Stimulated activated naive CD8-positive, alpha-beta T cell treated with anti-CD3 and anti-CD28 coated beads, Interleukin-15, Interleukin-2, amounts not matched to agents 100 ng/mL and 50 ng/mL, for 24 hours (primary cell): Measurements from ENCODE around the gene CGB8.
"Not testable (repeated sequence)": the region's sequence is repeated elsewhere in the genome, so short reads cannot be mapped to it uniquely, and the experiment has no call there.

Experiments used
- H3K27ac Mint-ChIP-seq: one replicate; pipeline ENCODE4 v1.8.0; 2021; ENCODE audit warnings: mild to moderate bottlenecking, mixed read lengths
- H3K27me3 Mint-ChIP-seq: one replicate; pipeline ENCODE4 v1.8.0; 2021; ENCODE audit warnings: mixed read lengths
- H3K36me3 Mint-ChIP-seq: one replicate; pipeline ENCODE4 v1.8.0; 2021; ENCODE audit warnings: low read depth, mixed read lengths
- H3K4me1 Mint-ChIP-seq: one replicate; pipeline ENCODE4 v1.8.0; 2021; ENCODE audit warnings: low read depth, mixed read lengths
- H3K4me3 Mint-ChIP-seq: one replicate; pipeline ENCODE4 v1.8.0; 2021; ENCODE audit warnings: mild to moderate bottlenecking, mixed read lengths
- H3K9me3 Mint-ChIP-seq: one replicate; pipeline ENCODE4 v1.8.0; 2021; ENCODE audit warnings: mixed read lengths

CGB8 gene

GRCh38 chr19:49056902-49057596 is 8.1 kb upstream of the CGB8 start:
- not testable (repeated sequence) for H3K27ac Mint-ChIP-seq, H3K9me3 Mint-ChIP-seq, H3K36me3 Mint-ChIP-seq
- Mint-ChIP-seq H3K4me1 (peaks cover 20% of the 10 kb centered on the region), H3K4me3 (peak overlapping the region; percentile 74), H3K27me3 (peaks cover 41% of the 10 kb centered on the region)

- Mint-ChIP-seq H3K36me3 (no peaks in the 10 kb centered on the region), H3K4me1 (peaks cover 20% of the 10 kb centered on the region), H3K4me3 (peak overlapping the region; percentile 74), H3K9me3 (no peaks in the 10 kb centered on the region), H3K27me3 (peaks cover 41% of the 10 kb centered on the region), H3K27ac (no peak overlapping the region)
Observed at GRCh38 chr19:49056101-49056901, 7.4 kb upstream of the CGB8 start.

GRCh38 chr19:49050376-49051033 is 1.6 kb upstream of the CGB8 start:
- not testable (repeated sequence) for H3K36me3 Mint-ChIP-seq, H3K9me3 Mint-ChIP-seq, H3K4me1 Mint-ChIP-seq, H3K27ac Mint-ChIP-seq, H3K4me3 Mint-ChIP-seq, H3K27me3 Mint-ChIP-seq

GRCh38 chr19:49049834-49050233 is 923 bp upstream of the CGB8 start:
- not testable (repeated sequence) for H3K27ac Mint-ChIP-seq, H3K9me3 Mint-ChIP-seq, H3K27me3 Mint-ChIP-seq, H3K36me3 Mint-ChIP-seq, H3K4me1 Mint-ChIP-seq, H3K4me3 Mint-ChIP-seq

GRCh38 chr19:49043548-49043947 is 5.4 kb downstream of the CGB8 start, which contains the start of gene CGB5:
TSS of gene CGB5 (plus strand) at chr19:49043848. CDS start at chr19:49044210, 362 bp downstream.
- H3K9me3 Mint-ChIP-seq, H3K4me1 Mint-ChIP-seq, H3K27ac Mint-ChIP-seq, H3K4me3 Mint-ChIP-seq, H3K27me3 Mint-ChIP-seq, H3K36me3 Mint-ChIP-seq: not testable (repeated sequence)

- H3K27me3 Mint-ChIP-seq, H3K4me3 Mint-ChIP-seq, H3K36me3 Mint-ChIP-seq, H3K9me3 Mint-ChIP-seq, H3K27ac Mint-ChIP-seq, H3K4me1 Mint-ChIP-seq: not testable (repeated sequence)
Observed at GRCh38 chr19:49042666-49043065, 6.2 kb downstream of the CGB8 start.

- Mint-ChIP-seq H3K27me3 (no peaks in the 10 kb centered on the region), H3K4me3 (no peak overlapping the region), H3K4me1 (no peaks in the 10 kb centered on the region), H3K36me3 (no peaks in the 10 kb centered on the region), H3K9me3 (no peaks in the 10 kb centered on the region), H3K27ac (no peak overlapping the region)
Observed at GRCh38 chr19:49042177-49042576, 6.7 kb downstream of the CGB8 start.

GRCh38 chr19:49039736-49040135 is 9.2 kb downstream of the CGB8 start:
- H3K36me3 Mint-ChIP-seq, H3K4me1 Mint-ChIP-seq, H3K27me3 Mint-ChIP-seq, H3K27ac Mint-ChIP-seq, H3K4me3 Mint-ChIP-seq, H3K9me3 Mint-ChIP-seq: not testable (repeated sequence)

GRCh38 chr19:49038557-49039276 is 10.2 kb downstream of the CGB8 start:
- not testable (repeated sequence) for H3K27me3 Mint-ChIP-seq, H3K9me3 Mint-ChIP-seq, H3K4me3 Mint-ChIP-seq, H3K27ac Mint-ChIP-seq, H3K4me1 Mint-ChIP-seq, H3K36me3 Mint-ChIP-seq

- not testable (repeated sequence) for H3K27ac Mint-ChIP-seq, H3K4me3 Mint-ChIP-seq, H3K9me3 Mint-ChIP-seq, H3K4me1 Mint-ChIP-seq, H3K27me3 Mint-ChIP-seq, H3K36me3 Mint-ChIP-seq
Observed at GRCh38 chr19:49038111-49038510, 10.8 kb downstream of the CGB8 start.

GRCh38 chr19:49036815-49037214 is 12.1 kb downstream of the CGB8 start, which contains the start of gene CGB1:
TSS of gene CGB1 (minus strand) at chr19:49036895. CDS start at chr19:49036711, 184 bp downstream.
- not testable (repeated sequence) for H3K9me3 Mint-ChIP-seq, H3K27me3 Mint-ChIP-seq, H3K27ac Mint-ChIP-seq, H3K4me1 Mint-ChIP-seq, H3K36me3 Mint-ChIP-seq, H3K4me3 Mint-ChIP-seq

- H3K27ac Mint-ChIP-seq = peak within 1 kb of the TSS; percentile 5
- not testable (repeated sequence) for H3K27me3 Mint-ChIP-seq, H3K4me3 Mint-ChIP-seq
Observed at GRCh38 chr19:49031642-49032301, 17.1 kb downstream of the CGB8 start, which contains the start of gene CGB2. TSS of gene CGB2 (plus strand) at chr19:49031890. CDS start at chr19:49032096, 206 bp downstream.

GRCh38 chr19:49030323-49030722 is 18.6 kb downstream of the CGB8 start:
- H3K27me3 Mint-ChIP-seq, H3K4me3 Mint-ChIP-seq, H3K9me3 Mint-ChIP-seq, H3K36me3 Mint-ChIP-seq, H3K4me1 Mint-ChIP-seq, H3K27ac Mint-ChIP-seq: not testable (repeated sequence)

More at GRCh38 chr19:49031642-49032301, 17.1 kb downstream of the CGB8 start, which contains the start of gene CGB2:
- H3K4me1 Mint-ChIP-seq, H3K36me3 Mint-ChIP-seq, H3K9me3 Mint-ChIP-seq: not testable (repeated sequence)

- H3K9me3 Mint-ChIP-seq, H3K27me3 Mint-ChIP-seq, H3K4me3 Mint-ChIP-seq: not testable (repeated sequence)
Observed at GRCh38 chr19:49029749-49030148, 19.2 kb downstream of the CGB8 start.

More at GRCh38 chr19:49029749-49030148, 19.2 kb downstream of the CGB8 start:
- H3K27ac Mint-ChIP-seq, H3K4me1 Mint-ChIP-seq, H3K36me3 Mint-ChIP-seq: not testable (repeated sequence)
